Gastrocnemius medialis (tissue), 4 donors: Measurements from ENCODE around the gene NOXA1.

Experiments used
- POLR2A ChIP-seq, 2 donors: fragments of 450-650 bp; IDR thresholded peaks; one replicate each; pipeline ENCODE4 v1.6.1; 2017; ENCODE audit warnings: antibody characterized with exemption in 2 of 2, mild to moderate bottlenecking in 2 of 2, moderate library complexity in 2 of 2
- TF ChIP-seq, protein P1 (sequence below), 5 experiments: fragments of 450-650 bp in 3 of 5; fragments of 200-600 bp in 2 of 5; sonication (generic) in 2 of 5; IDR thresholded peaks in 4 of 5; conservative IDR thresholded peaks in 1 of 5; 1 replicate in 4 of 5; 2 replicates in 1 of 5; pipeline ENCODE4 v1.5.1; 2016 to 2019; ENCODE audit warnings: antibody characterized with exemption in 5 of 5, mild to moderate bottlenecking in 3 of 5, moderate library complexity in 3 of 5

DNA sequence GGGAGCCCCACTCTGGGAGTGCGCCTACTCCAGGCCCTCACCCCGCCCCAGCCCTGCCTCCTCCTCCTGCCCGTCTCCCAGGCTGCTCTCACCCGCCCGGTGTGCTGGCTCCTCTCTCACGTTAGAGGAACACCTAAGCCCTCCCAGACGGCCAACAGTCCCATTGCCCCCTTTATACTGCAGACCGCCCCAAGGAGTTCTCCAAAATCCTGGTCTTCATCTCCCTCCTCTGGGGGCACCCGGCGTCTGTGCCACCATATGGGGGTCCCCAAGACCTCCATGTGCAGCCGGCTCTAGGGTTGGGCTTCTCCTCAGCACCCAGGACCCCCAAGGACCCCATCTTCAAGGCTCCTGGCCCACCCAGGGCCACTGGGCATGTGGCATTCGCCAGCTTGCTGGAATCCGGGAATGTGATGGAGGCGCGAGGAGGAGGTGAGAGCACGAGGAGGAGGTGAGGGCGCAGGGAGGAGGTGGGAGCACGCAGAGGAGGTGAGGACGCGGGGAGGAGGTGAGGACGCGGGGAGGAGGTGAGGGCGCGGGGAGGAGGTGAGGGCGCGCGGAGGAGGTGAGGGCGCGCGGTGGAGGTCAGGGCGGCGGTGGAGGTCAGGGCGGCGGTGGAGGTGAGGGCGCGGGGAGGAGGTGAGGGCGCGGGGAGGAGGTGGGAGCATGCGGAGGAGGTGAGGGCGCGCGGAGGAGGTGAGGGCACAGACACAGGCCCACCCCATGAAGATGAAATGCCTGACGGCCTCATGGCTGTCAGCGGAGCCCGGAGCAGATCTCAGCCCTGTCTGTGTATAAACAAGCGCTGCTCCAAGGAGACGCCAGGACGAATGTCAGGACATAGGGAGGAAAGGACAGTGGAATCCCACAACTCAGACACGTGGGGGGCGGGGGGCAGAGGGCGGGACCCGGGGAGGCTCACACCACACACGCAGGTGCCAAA lies 41.4 kb upstream of the NOXA1 start:
- TF ChIP-seq, protein P1, sequence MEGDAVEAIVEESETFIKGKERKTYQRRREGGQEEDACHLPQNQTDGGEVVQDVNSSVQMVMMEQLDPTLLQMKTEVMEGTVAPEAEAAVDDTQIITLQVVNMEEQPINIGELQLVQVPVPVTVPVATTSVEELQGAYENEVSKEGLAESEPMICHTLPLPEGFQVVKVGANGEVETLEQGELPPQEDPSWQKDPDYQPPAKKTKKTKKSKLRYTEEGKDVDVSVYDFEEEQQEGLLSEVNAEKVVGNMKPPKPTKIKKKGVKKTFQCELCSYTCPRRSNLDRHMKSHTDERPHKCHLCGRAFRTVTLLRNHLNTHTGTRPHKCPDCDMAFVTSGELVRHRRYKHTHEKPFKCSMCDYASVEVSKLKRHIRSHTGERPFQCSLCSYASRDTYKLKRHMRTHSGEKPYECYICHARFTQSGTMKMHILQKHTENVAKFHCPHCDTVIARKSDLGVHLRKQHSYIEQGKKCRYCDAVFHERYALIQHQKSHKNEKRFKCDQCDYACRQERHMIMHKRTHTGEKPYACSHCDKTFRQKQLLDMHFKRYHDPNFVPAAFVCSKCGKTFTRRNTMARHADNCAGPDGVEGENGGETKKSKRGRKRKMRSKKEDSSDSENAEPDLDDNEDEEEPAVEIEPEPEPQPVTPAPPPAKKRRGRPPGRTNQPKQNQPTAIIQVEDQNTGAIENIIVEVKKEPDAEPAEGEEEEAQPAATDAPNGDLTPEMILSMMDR (IDR thresholded peaks at IDR 0.05 in 4 of 5, conservative IDR thresholded peaks at IDR 0.05 in 1 of 5), result no peak
- no peak for TF ChIP-seq POLR2A (IDR thresholded peaks at IDR 0.05)
